Dendritic cell treated with granulocyte-macrophage colony-stimulating factor and Interleukin-4, amounts not matched to agents 40 ng/mL and 50 ng/mL, for 4 days (primary cell): ENCODE results near the gene ENAH.
A peak's percentile ranks its signal among the peaks of the same experiment; 100 is the strongest.

Experiments used
- H3K27ac Mint-ChIP-seq: one replicate; pipeline ENCODE4 v1.8.0; 2022; ENCODE audit warnings: mild to moderate bottlenecking, mixed read lengths
- H3K27me3 Mint-ChIP-seq: one replicate; pipeline ENCODE4 v1.8.0; 2022; ENCODE audit warnings: mild to moderate bottlenecking, mixed read lengths
- H3K36me3 Mint-ChIP-seq: one replicate; pipeline ENCODE4 v1.8.0; 2022; ENCODE audit warnings: low read depth, mixed read lengths
- H3K4me1 Mint-ChIP-seq: one replicate; pipeline ENCODE4 v1.8.0; 2022; ENCODE audit warnings: low read depth, mixed read lengths
- H3K4me3 Mint-ChIP-seq: one replicate; pipeline ENCODE4 v1.8.0; 2022; ENCODE audit warnings: mild to moderate bottlenecking, moderate library complexity, mixed read lengths
- H3K9me3 Mint-ChIP-seq: one replicate; pipeline ENCODE4 v1.8.0; 2022; ENCODE audit warnings: mixed read lengths
- intact Hi-C: fragments of 100-400 bp; cut with micrococcal nuclease; formaldehyde crosslinking; loops from one replicate; pipeline ENCODE4 v1.15.0; 2022

Gene ENAH

GRCh38 chr1:225453797-225454648, 198.9 kb downstream of the ENAH start:
- H3K9me3 Mint-ChIP-seq = no peaks in the 10 kb centered on the region
- no peaks in the 10 kb centered on the region for H3K27me3 Mint-ChIP-seq
- intact Hi-C loops = no loop called here
- no peaks in the 10 kb centered on the region for H3K36me3 Mint-ChIP-seq
- no peak overlapping the region for H3K27ac Mint-ChIP-seq
- no peak overlapping the region for H3K4me3 Mint-ChIP-seq
- peaks cover 57% of the 10 kb centered on the region for H3K4me1 Mint-ChIP-seq

DNA sequence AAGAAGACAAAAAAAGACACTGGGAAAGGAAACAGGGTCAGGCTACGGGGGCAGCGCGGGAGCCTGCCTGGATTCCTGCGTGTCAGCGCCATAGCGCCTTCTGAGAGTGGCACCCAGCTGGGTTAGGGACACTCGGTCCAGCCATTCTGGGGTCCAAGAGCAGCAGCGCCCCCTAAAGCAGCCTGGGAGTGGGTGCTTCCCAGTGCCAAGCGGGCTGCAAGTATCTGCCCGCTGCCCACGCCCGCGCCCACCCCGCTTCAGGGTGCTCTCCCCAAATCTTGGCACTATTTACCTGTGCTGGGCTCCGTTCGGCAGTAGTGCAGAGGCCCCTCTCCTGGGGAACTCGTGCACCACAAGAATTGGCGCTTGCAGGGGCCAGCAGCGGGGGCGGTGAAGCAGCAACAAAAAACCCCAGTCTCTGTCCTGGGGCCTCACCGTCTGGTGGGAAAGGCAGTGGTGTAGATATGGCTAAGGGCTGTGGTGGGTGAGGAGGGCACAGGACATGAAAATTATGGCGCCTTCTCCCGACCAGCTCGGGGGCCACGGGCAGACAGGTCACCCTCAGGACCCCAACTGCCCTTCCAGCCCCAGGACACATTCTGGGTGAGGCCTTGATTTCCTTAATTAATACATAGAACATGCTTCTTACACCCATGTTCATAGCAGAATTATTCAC, 200.9 kb downstream of the ENAH start:
- peaks cover 56% of the 10 kb centered on the region for H3K4me1 Mint-ChIP-seq

GRCh38 chr1:225451340-225451739, 201.6 kb downstream of the ENAH start:
- peaks cover 62% of the 10 kb centered on the region for H3K4me1 Mint-ChIP-seq
- no peaks in the 10 kb centered on the region for H3K27me3 Mint-ChIP-seq
- H3K4me3 Mint-ChIP-seq = no peak overlapping the region
- intact Hi-C loops = no loop called here
- H3K36me3 Mint-ChIP-seq = no peaks in the 10 kb centered on the region
- H3K9me3 Mint-ChIP-seq = no peaks in the 10 kb centered on the region
- H3K27ac Mint-ChIP-seq = peak overlapping the region; percentile 63

More for the DNA sequence above, 200.9 kb downstream of the ENAH start:
- Mint-ChIP-seq H3K9me3 (no peaks in the 10 kb centered on the region), H3K27ac (no peak overlapping the region), H3K4me3 (no peak overlapping the region), H3K27me3 (no peaks in the 10 kb centered on the region), H3K36me3 (no peaks in the 10 kb centered on the region)
- intact Hi-C loops = no loop called here

- Mint-ChIP-seq H3K4me1 (peaks cover 69% of the 10 kb centered on the region), H3K36me3 (no peaks in the 10 kb centered on the region), H3K4me3 (no peak overlapping the region), H3K27me3 (no peaks in the 10 kb centered on the region), H3K9me3 (no peaks in the 10 kb centered on the region), H3K27ac (peak overlapping the region; percentile 63)
- intact Hi-C loops = no loop called here
Observed at GRCh38 chr1:225450491-225451191, 202.3 kb downstream of the ENAH start.

GRCh38 chr1:225449774-225450173, 203.1 kb downstream of the ENAH start:
- Mint-ChIP-seq H3K4me3 (no peak overlapping the region), H3K4me1 (peaks cover 73% of the 10 kb centered on the region), H3K27me3 (no peaks in the 10 kb centered on the region), H3K27ac (peak overlapping the region; percentile 63), H3K36me3 (no peaks in the 10 kb centered on the region), H3K9me3 (no peaks in the 10 kb centered on the region)
- intact Hi-C loops = no loop called here

DNA sequence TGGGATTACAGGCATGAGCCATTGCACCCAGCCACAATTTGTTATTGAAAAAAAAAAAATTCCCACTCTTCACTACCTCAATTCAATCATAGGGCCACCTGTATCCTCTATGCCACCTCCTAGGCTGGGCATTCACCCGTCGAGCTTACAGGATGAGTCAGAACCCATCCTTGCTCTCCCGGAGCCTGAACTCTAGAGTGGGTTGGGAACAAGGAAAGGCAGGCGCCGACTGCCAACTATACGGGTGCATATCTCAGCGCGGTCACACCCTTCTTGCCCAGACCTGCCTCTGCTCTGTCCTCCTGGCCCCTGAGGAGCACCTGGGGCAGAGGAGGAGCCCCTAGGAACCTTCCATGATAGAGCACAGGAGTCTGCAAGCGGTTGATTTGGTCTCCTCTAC, 203.7 kb downstream of the ENAH start:
- H3K4me3 Mint-ChIP-seq = no peak overlapping the region
- no peaks in the 10 kb centered on the region for H3K9me3 Mint-ChIP-seq
- no peaks in the 10 kb centered on the region for H3K27me3 Mint-ChIP-seq
- intact Hi-C loops = no loop called here
- H3K36me3 Mint-ChIP-seq = no peaks in the 10 kb centered on the region
- H3K4me1 Mint-ChIP-seq = peaks cover 73% of the 10 kb centered on the region
- peak overlapping the region; percentile 63 for H3K27ac Mint-ChIP-seq

- no peaks in the 10 kb centered on the region for H3K36me3 Mint-ChIP-seq
- H3K27ac Mint-ChIP-seq = no peak overlapping the region
- peaks cover 72% of the 10 kb centered on the region for H3K4me1 Mint-ChIP-seq
- H3K4me3 Mint-ChIP-seq = no peak overlapping the region
- intact Hi-C loops = no loop called here
- H3K9me3 Mint-ChIP-seq = no peaks in the 10 kb centered on the region
- no peaks in the 10 kb centered on the region for H3K27me3 Mint-ChIP-seq
Observed at GRCh38 chr1:225448146-225448805, 204.6 kb downstream of the ENAH start.

- Mint-ChIP-seq H3K9me3 (no peaks in the 10 kb centered on the region), H3K27me3 (no peaks in the 10 kb centered on the region), H3K4me3 (no peak overlapping the region), H3K36me3 (no peaks in the 10 kb centered on the region), H3K4me1 (peaks cover 78% of the 10 kb centered on the region), H3K27ac (peak overlapping the region; percentile 34)
- intact Hi-C loops = no loop called here
Observed at GRCh38 chr1:225447650-225448089, 205.3 kb downstream of the ENAH start.

- Mint-ChIP-seq H3K27ac (peak overlapping the region; percentile 34), H3K9me3 (no peaks in the 10 kb centered on the region), H3K27me3 (no peaks in the 10 kb centered on the region), H3K4me3 (no peak overlapping the region), H3K4me1 (peaks cover 83% of the 10 kb centered on the region), H3K36me3 (no peaks in the 10 kb centered on the region)
- intact Hi-C loops = no loop called here
Observed at GRCh38 chr1:225446981-225447615, 205.8 kb downstream of the ENAH start.

GRCh38 chr1:225446595-225446960, 206.3 kb downstream of the ENAH start:
- H3K27ac Mint-ChIP-seq = peak overlapping the region; percentile 34
- H3K4me3 Mint-ChIP-seq = no peak overlapping the region
- H3K36me3 Mint-ChIP-seq = no peaks in the 10 kb centered on the region
- peaks cover 88% of the 10 kb centered on the region for H3K4me1 Mint-ChIP-seq
- no peaks in the 10 kb centered on the region for H3K27me3 Mint-ChIP-seq
- H3K9me3 Mint-ChIP-seq = no peaks in the 10 kb centered on the region
- intact Hi-C loops = no loop called here

- Mint-ChIP-seq H3K27me3 (no peaks in the 10 kb centered on the region), H3K27ac (peak overlapping the region; percentile 78), H3K9me3 (no peaks in the 10 kb centered on the region), H3K36me3 (no peaks in the 10 kb centered on the region), H3K4me1 (peaks cover 88% of the 10 kb centered on the region), H3K4me3 (peak overlapping the region; percentile 58)
- intact Hi-C loops = loop anchor here (1.0 kb wide), 2 partner anchors 18 to 20 kb away; partner anchors contain the start of gene LBR
Observed at GRCh38 chr1:225445639-225446594, 207.0 kb downstream of the ENAH start.

DNA sequence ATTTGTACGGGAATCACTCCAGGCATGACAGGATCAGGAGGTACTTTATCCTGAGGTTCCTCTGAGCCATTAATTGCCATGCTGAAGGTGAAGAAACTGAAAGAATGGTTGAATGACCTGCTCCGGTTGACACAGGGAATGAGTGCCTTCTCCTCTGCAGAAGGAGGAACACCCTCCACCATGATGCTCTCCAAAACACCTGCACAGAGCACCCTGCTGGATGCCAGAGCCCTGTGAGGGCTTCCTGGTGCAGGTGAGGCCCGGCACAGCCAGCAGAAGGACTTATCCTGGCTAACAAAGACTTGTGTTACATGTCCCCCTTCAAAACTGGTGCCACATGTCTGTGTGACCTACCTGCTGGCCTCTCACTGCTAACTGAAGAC, 210.8 kb downstream of the ENAH start:
- Mint-ChIP-seq H3K27me3 (no peaks in the 10 kb centered on the region), H3K4me1 (peaks cover 69% of the 10 kb centered on the region), H3K9me3 (no peaks in the 10 kb centered on the region), H3K36me3 (no peaks in the 10 kb centered on the region), H3K27ac (no peak overlapping the region), H3K4me3 (no peak overlapping the region)
- intact Hi-C loops = no loop called here
